ENCODE results near the gene ADRA2C. TPM values are rescaled to one million over a fixed set of nuclear protein-coding genes. Genes with fewer than 3 reads are reported as not detected.

The ADRA2C gene
- 10 to 100 TPM in 2 of 4 donors, 1 to 10 TPM in 2; 5.0 to 14.3 (median 10.1) TPM for polyA plus RNA-seq (ENCODE audit: insufficient read length in 4 of 4)

GRCh38 chr4:3766036-3766784 is at the start of gene ADRA2C:
Gene ADRA2C, plus strand, starts transcription at chr4:3766385. Its CDS starts 222 bp downstream, at chr4:3766607.
- DNase-seq (ENCODE audit: low read depth in 4 of 4, low spot score in 3 of 4) = no peak

- DNase-seq (ENCODE audit: low read depth in 4 of 4, low spot score in 3 of 4) = no peak
These were observed 49.5 kb upstream of the ADRA2C start for GRCh38 chr4:3716631-3717235.

- no peak for DNase-seq (ENCODE audit: low read depth in 4 of 4, low spot score in 3 of 4)
These were observed 48.9 kb upstream of the ADRA2C start for GRCh38 chr4:3717241-3717640.

GRCh38 chr4:3718462-3718861 is 47.7 kb upstream of the ADRA2C start:
- no peak for DNase-seq (ENCODE audit: low read depth in 4 of 4, low spot score in 3 of 4)

- DNase-seq (ENCODE audit: low read depth in 4 of 4, low spot score in 3 of 4) = no peak
These were observed 47.0 kb upstream of the ADRA2C start for GRCh38 chr4:3719191-3719590.

- no peak for DNase-seq (ENCODE audit: low read depth in 4 of 4, low spot score in 3 of 4)
These were observed 46.3 kb upstream of the ADRA2C start for GRCh38 chr4:3719836-3720235.

- DNase-seq (ENCODE audit: low read depth in 4 of 4, low spot score in 3 of 4) = no peak
These were observed 45.7 kb upstream of the ADRA2C start for GRCh38 chr4:3720466-3720865.

- no peak for DNase-seq (ENCODE audit: low read depth in 4 of 4, low spot score in 3 of 4)
These were observed 45.0 kb upstream of the ADRA2C start for GRCh38 chr4:3721186-3721585.

- no peak for DNase-seq (ENCODE audit: low read depth in 4 of 4, low spot score in 3 of 4)
These were observed 44.6 kb upstream of the ADRA2C start for GRCh38 chr4:3721627-3722026.

- DNase-seq (ENCODE audit: low read depth in 4 of 4, low spot score in 3 of 4) = no peak
These were observed 43.5 kb upstream of the ADRA2C start for GRCh38 chr4:3722446-3723231.

- no peak for DNase-seq (ENCODE audit: low read depth in 4 of 4, low spot score in 3 of 4)
These were observed 42.9 kb upstream of the ADRA2C start for GRCh38 chr4:3723232-3723642.

- DNase-seq (ENCODE audit: low read depth in 4 of 4, low spot score in 3 of 4) = no peak
These were observed 41.6 kb upstream of the ADRA2C start for GRCh38 chr4:3724319-3725231.

GRCh38 chr4:3725936-3726870 is 40.0 kb upstream of the ADRA2C start:
- DNase-seq (ENCODE audit: low read depth in 4 of 4, low spot score in 3 of 4) = no peak

GRCh38 chr4:3727847-3728469 is 38.2 kb upstream of the ADRA2C start:
- no peak for DNase-seq (ENCODE audit: low read depth in 4 of 4, low spot score in 3 of 4)

GRCh38 chr4:3729188-3729881 is 36.9 kb upstream of the ADRA2C start:
- DNase-seq (ENCODE audit: low read depth in 4 of 4, low spot score in 3 of 4) = no peak

- DNase-seq (ENCODE audit: low read depth in 4 of 4, low spot score in 3 of 4) = no peak
These were observed 36.3 kb upstream of the ADRA2C start for GRCh38 chr4:3729882-3730226.

- no peak for DNase-seq (ENCODE audit: low read depth in 4 of 4, low spot score in 3 of 4)
These were observed 35.6 kb upstream of the ADRA2C start for GRCh38 chr4:3730422-3731190.
